Choroid plexus epithelial cell (primary cell): ENCODE measurements around the gene SLK.

Experiments used
- DNase-seq: peaks from one replicate; pipeline ENCODE4 v3.0.0-alpha.2; 2010; ENCODE audit warnings: low read depth
- H3K4me3 ChIP-seq: 2 replicates; pipeline ENCODE4 v1.5.1; 2011; ENCODE audit warnings: low read depth, mild to moderate bottlenecking, control low read depth, low read length, moderate library complexity
- TF ChIP-seq, protein P1 (sequence below): conservative IDR thresholded peaks from 2 replicates; pipeline ENCODE4 v1.5.1; 2011; ENCODE audit warnings: low read depth, mild to moderate bottlenecking, control low read depth, inconsistent platforms, low read length, moderate library complexity

The SLK gene

GRCh38 chr10:104018471-104018870 is 51.5 kb downstream of the SLK start:
- TF ChIP-seq, protein P1, sequence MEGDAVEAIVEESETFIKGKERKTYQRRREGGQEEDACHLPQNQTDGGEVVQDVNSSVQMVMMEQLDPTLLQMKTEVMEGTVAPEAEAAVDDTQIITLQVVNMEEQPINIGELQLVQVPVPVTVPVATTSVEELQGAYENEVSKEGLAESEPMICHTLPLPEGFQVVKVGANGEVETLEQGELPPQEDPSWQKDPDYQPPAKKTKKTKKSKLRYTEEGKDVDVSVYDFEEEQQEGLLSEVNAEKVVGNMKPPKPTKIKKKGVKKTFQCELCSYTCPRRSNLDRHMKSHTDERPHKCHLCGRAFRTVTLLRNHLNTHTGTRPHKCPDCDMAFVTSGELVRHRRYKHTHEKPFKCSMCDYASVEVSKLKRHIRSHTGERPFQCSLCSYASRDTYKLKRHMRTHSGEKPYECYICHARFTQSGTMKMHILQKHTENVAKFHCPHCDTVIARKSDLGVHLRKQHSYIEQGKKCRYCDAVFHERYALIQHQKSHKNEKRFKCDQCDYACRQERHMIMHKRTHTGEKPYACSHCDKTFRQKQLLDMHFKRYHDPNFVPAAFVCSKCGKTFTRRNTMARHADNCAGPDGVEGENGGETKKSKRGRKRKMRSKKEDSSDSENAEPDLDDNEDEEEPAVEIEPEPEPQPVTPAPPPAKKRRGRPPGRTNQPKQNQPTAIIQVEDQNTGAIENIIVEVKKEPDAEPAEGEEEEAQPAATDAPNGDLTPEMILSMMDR: no peak
- DNase-seq: no peak
- H3K4me3 ChIP-seq: no peak overlapping the region

- TF ChIP-seq, protein P1: no peak
- H3K4me3 ChIP-seq: no peak overlapping the region
- no peak for DNase-seq
Observed at GRCh38 chr10:104020020-104020419, 53.1 kb downstream of the SLK start.

DNA sequence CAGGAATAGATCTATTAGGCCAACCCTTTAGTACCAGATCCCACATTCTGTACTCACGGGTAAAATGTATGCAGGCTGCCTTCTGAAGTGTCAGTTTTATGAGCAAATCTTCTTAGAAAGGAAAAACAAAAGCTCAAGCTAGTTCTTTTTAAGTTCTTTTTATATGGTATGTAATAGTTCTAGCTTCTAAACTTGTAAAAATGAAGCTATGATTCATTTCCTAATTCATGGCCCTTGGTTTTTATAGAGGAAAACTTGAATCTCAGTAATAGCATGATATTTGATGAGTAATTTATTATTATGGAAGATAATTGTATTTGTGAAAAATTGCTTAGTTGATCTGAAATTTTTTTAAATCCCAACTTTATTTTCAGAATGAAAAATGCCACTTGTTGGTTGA is 54.3 kb downstream of the SLK start:
- TF ChIP-seq, protein P1: no peak
- no peak overlapping the region for H3K4me3 ChIP-seq
- DNase-seq: no peak

DNA sequence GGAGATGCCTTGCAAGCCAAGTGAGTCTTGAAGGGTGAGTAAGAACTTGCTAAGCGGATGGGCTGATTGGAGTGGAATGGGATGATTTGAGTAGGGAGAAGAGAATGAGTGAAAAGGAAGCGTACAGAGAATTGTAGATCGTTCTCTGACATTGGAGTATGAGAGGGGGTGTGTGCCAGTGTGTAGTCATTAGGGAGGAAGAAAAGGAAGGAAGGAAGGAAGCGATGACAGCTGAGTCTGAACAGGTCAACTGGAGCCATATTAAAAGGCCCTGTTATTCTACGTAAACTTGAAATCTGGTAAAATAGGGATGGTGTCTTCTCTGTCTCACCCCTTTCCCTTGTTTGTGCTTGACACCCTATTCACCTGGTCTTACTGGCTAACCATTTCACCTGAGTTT is 55.1 kb downstream of the SLK start:
- TF ChIP-seq, protein P1: no peak
- no peak overlapping the region for H3K4me3 ChIP-seq
- no peak for DNase-seq

GRCh38 chr10:104025524-104025923 is 58.6 kb downstream of the SLK start:
- no peak for DNase-seq
- TF ChIP-seq, protein P1: no peak
- H3K4me3 ChIP-seq: no peak overlapping the region

DNA sequence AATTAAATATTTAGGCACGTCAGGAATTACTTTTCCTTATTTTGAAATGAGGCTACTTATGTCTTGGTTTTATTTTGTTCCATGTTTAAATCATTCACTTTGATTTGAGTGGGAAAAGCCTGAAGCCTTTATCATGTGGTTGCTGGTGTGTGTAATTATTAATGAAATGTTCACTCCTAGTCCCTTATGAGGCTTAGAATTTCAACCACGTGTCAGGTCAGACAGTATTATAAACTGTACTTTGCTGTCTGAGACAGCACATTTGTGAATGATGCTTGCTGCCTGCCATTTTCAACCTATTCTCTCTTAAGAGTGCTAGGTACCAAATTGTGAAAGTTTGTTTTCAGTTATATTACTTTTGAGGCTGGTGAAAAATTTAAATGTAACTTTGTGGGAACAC is 59.8 kb downstream of the SLK start:
- TF ChIP-seq, protein P1: no peak
- no peak overlapping the region for H3K4me3 ChIP-seq
- no peak for DNase-seq

DNA sequence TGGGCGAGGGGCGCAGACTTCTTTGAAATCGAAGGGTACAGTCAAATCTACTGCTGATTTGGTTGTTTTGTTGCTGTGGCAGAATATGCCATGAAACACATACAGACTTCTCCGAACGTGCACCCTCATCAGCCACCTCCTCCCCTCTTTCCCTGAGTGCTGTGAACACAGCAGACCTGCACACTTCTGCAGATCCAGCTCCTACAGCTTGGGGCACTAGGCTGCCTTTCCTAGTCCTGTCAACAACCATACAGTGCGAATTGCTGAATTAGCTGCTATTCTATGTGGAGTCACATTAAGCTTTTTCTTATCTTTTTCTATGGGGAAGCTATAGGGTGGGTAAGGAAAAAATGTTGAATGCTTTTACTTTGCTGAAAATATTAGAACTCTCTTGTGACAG is 61.2 kb downstream of the SLK start:
- TF ChIP-seq, protein P1: peak; percentile 77
- DNase-seq: peak; percentile 69
- H3K4me3 ChIP-seq: no peak overlapping the region
